Measurements from ENCODE around the gene ATP2B2.

The ATP2B2 gene

GRCh38 chr3:10442151-10442795, 63.1 kb downstream of the ATP2B2 start:
- H3K4me3 ChIP-seq (ENCODE audit: low read depth, low read length), result no peak overlapping the region
- TF ChIP-seq CTCF (IDR thresholded peaks at IDR 0.05; ENCODE audit: low read depth, low read length), result no peak

GRCh38 chr3:10440684-10441083, 64.7 kb downstream of the ATP2B2 start:
- no peak for TF ChIP-seq CTCF (IDR thresholded peaks at IDR 0.05; ENCODE audit: low read depth, low read length)

GRCh38 chr3:10438902-10439610, 66.3 kb downstream of the ATP2B2 start:
- TF ChIP-seq CTCF (IDR thresholded peaks at IDR 0.05; ENCODE audit: low read depth, low read length), result no peak
- H3K4me3 ChIP-seq (ENCODE audit: low read depth, low read length), result no peak overlapping the region

More at GRCh38 chr3:10440684-10441083, 64.7 kb downstream of the ATP2B2 start:
- no peak overlapping the region for H3K4me3 ChIP-seq (ENCODE audit: low read depth, low read length)

- no peak overlapping the region for H3K4me3 ChIP-seq (ENCODE audit: low read depth, low read length)
- no peak for TF ChIP-seq CTCF (IDR thresholded peaks at IDR 0.05; ENCODE audit: low read depth, low read length)
These were observed 67.1 kb downstream of the ATP2B2 start for GRCh38 chr3:10437995-10438901.

GRCh38 chr3:10437272-10437994, 68.0 kb downstream of the ATP2B2 start:
- H3K4me3 ChIP-seq (ENCODE audit: low read depth, low read length), result no peak overlapping the region

GRCh38 chr3:10435850-10436249, 69.5 kb downstream of the ATP2B2 start:
- no peak for TF ChIP-seq CTCF (IDR thresholded peaks at IDR 0.05; ENCODE audit: low read depth, low read length)
- no peak overlapping the region for H3K4me3 ChIP-seq (ENCODE audit: low read depth, low read length)

More at GRCh38 chr3:10437272-10437994, 68.0 kb downstream of the ATP2B2 start:
- TF ChIP-seq CTCF (IDR thresholded peaks at IDR 0.05; ENCODE audit: low read depth, low read length), result no peak
